GM21576 (cell line): ENCODE data around the gene ANGPTL7.
"Not testable (repeated sequence)": the region's sequence is repeated elsewhere in the genome, so short reads cannot be mapped to it uniquely, and the experiment has no call there.

ENCODE experiments used
- ATAC-seq: cut with Tn5 transposase; IDR thresholded peaks from one replicate; pipeline ENCODE4 v1.9.1; 2021; ENCODE audit warnings: mild to moderate bottlenecking, moderate library complexity; ENCODE audit not compliant: unreplicated experiment

Gene ANGPTL7

DNA sequence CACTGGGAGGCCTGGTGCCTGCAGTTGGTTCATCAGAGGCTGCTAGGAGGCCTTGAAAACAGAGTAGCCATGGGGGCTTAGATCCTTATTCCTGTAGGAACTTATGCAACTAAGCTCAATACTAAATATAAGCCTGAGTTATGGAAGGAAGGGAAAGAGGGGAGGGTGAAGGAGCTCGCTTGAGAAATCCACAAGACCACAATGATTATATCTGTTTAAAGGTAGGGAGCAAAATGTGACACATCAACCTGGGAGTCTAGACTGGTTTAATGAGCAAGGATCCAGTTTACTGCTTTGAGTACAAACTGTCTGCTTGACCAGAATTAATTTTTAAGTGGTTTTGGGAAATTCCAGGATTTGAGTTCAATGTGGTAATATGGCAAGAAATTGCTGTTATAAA, 20.4 kb upstream of the ANGPTL7 start:
- no peak for ATAC-seq

DNA sequence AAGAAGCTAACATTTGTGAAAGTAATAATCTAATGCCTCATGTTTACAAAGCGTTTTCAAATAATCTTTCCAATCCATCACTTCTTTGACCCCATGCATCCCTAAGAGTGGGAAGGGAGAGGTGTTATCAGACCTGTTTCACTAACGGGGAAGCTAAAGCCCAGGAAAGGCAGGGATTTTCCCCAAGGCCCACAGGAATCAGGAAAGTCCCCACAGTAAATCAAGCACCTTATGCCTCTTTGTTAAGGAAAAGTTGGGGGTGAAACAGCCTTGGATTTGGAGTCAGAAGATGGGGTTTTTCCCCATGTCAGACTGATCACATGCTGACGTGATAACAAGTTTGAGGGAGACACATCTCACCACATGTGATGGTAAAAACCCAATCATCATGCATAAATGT, 20.0 kb upstream of the ANGPTL7 start:
- ATAC-seq, result no peak

DNA sequence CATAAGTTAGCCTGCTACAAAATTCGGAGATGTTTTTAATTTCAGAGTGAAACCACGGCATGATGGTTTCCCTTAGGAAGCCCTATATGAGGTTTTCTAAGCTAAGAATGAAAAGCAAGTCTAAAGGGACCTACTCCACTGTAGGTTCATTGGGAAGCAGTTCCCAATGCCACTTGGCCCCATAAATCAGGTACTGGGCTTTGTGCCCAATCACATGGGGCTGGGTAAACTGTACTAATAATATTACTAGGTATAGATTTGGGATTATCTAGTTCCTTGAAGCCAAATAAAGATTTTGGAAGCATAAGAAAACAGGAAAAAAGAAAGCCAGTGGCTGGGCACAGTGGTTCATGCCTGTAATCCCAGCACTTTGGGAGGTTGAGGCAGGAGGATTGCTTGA, 19.1 kb upstream of the ANGPTL7 start:
- ATAC-seq, result no peak

DNA sequence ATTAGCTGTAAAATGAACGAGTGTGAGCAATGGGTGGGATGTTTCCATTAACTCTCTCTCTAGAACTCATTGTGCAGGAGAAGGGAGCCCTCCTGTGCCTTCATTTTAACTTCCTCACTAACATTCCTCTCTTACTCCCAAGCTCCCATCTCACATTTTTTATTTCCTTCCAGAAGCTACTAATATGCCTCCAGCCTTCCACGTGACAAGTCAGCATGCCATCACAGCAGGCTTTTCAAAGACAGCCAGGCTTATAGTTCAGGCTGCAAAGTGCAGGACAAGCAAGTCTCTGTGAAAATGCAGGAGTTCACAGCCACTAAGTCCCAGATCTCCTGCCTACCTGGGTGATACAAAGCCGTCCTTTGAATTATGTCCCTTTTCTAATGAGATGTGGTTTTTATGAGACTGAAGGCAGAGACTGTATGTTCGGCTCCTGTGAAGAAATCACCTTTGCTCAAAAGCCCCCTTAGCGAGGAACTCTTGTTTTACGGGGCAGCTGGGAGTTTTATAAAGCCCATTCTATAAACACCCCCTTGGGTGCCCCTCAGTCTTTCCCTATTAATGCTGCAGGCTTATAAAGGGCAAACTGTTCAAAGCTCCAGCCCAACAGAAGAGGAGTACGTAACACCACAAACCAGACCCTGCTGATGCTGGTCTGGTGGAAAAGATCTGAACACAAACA, 14.8 kb upstream of the ANGPTL7 start:
- no peak for ATAC-seq

DNA sequence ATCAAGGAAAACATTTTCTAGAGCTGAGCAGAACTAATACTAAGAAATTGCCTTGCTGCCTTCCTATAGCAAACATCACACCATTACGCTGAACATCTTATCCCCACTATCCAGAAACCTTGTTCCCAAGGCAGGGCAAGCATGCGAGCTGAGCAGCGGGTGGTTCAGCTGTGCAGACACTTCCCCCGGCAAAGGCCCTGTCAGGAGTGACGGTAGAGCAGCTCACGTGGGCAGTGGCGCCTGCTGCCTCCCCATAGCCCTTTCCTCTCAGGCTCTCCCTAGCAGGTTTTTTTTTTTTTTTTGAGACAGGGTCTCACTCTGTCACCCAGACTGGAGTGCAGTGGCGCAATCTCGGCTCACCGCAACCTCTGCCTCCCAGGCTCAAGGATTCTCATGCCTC, 13.7 kb upstream of the ANGPTL7 start:
- ATAC-seq, result no peak

DNA sequence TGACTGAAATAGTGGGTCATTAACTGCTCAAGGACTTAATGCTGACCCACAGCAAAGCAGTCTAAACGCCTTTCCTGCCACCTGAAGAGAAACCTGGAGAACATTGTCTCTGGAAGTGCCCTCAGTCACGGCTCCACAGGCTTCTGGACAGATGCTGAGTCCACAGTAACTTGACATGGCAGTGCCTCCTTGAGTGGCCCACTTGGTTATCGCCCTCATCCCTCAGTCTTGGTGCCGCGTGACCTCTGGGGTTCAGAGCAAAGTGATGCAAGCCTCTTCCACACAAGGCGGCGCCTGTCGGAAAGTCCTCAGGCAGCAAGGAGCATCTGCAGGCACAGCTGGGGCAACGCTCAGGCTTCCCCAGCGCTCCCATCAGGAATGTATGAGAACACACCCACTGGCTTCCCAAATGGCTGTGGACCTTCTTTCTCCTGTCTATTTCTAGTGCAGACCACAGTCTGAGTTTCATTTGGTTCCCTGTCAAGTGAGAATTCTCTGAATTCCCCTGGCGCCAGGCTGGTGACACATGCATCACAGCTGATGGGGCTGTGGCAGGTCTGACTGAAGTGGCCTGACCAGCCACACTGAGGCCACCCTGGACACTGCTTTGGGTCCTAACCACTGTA, 13.0 kb upstream of the ANGPTL7 start:
- ATAC-seq, result no peak

DNA sequence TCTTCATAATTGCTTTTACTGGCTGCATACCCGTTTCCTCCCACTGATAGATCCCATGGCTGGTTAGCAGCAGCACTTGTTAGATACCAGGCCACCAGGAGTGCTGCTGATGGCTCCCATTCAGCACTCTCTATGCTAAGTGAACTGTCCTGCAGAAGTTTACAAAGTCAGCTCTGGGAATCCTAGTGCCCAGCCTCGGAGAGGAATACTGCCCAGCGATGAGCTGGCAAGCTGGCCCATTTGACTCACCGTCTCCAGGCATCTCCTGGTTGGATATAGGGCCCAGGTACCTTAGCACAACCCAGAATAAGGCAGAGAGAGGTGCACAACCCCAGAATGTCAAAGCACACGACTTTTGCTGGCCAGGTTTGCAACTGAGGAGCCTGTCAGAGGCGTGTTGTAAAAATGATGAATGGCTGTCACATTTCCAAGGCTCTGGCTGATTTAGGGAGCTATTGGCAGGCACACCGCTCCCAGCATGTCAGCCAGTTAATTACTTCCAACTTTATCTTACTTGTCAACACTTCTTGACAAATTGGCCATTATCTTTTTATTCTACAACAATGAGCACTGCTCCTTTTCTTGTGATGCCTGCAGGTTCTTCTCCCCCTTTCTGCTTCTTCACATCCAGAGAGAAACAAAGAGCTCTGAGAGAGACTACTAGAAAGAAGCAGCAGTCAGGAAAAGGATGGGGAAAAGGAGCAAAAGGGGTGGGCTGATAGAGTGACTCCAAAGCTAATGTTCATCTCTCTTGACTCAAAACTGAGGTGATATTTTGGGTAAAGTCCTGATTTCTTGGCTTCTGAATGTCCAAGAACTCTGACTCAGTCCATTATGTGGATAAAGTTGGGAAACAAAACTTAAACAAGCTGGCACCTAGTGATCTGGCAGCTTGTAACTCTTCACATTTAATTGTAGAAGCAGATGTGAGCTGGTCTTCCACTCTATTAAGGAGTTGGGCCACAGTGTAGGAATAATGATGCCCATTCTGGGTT, 10.8 kb upstream of the ANGPTL7 start:
- no peak for ATAC-seq

DNA sequence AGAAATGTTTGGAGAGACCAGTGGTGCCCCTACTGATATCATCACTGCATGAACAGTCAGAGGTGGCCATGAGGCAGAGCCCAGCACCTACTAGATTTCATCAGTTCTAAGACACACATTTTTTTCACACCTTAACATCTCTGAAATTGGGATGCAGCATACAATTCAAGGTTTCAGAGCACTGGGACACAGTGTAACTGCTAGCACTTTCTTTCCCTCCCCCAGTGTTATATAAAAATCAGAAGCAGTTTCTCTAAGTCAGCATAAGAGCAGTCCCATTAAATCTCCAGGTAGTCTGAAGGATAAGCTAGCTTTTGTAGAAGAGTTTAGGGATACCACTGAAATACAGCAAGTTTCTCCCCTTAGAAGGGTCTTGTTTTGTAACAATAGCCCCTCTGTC, 10.0 kb upstream of the ANGPTL7 start:
- ATAC-seq, result no peak

DNA sequence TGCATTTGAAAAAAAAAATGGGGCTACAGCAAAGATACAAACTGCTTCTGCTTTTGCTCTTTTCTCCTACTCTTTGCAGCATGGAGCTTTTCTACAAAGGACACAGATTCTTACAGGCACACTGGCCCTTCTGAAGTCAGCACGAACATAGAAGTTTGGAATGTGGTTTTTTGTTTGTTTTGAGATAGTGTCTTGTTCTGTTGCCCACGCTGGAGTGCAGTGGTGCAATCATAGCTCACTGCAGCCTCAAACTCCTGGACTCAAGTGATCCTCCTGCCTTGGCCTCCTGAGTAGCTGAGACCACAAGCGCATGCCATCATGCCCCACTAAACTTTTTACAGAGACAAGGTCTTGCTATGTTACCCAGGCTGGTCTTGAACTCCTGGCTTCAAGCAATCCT, 9.4 kb upstream of the ANGPTL7 start:
- ATAC-seq, result not testable (repeated sequence)

DNA sequence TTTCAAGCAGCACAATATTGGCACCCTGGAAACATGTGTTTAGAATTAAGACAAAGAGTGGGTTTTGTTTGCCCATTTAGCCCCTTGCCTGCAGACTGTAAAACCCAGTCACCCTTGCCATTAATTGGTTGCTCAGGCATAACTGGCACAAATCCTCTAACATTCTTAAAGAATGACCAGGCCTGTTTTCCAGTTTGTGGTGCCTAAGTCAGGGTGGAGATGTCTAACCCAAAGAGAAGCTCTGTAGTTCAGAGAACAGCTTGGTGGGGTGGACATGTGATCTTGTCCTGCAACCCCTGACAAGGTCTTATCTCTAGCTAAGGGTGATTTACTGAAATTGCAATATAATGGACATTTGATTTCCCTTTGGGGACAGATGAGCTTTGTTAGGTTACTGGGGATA, 8.8 kb upstream of the ANGPTL7 start:
- no peak for ATAC-seq

DNA sequence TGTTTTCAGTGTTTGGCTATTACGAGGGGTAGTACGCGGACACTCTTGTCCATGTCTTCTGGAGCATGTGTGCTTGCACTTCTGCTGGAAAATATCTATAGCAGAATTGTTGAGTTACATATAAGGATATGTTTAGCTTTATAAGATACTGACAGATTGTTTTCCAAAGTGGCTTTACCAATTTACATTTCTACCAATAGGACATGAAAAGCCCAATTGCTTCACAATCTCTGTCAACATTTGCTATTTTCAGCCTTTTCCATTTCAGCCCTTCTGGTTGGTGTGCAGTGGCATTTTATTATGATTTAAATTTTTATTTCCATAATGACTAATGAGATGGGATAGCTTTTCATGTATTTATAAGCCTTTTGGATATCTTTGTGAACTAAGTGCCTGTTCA, 6.3 kb upstream of the ANGPTL7 start:
- ATAC-seq, result no peak

DNA sequence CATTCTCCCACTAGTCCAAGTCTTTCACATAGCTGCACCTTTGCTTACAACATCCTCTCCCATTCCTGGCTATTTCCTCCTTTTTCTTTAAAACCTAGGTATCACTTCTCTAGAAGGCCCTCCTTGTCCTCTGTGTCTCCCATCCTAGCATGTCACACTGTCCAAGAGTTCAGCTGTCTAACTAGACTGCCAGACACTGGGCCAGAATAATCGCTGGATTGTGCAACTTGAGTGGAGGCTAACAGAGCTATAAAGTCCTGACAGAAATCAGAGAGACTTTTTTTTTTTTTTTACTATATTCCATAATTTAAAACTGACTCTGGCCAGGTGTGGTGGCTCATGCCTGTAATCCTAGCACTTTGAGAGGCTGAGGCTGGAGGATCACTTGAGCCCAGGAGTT, 4.2 kb upstream of the ANGPTL7 start:
- ATAC-seq, result no peak

DNA sequence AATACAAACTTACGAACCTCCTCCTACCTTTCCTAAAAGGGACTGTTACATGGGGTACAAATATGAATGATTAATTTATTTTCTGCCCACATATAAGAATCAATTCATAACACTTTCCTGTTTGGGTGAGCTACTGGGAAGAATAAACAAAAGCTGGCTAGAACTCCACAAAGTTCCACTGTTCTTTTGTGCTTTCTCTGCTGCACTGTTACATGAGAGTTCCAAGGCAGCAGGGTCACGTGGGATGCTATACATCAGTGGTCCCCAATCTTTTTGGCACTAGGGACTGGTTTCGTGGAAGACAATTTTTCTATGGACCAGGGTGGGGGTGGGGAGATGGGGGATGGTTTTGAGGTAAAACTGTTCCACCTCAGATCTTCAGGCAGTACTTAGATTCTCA, 2.2 kb upstream of the ANGPTL7 start:
- no peak for ATAC-seq

DNA sequence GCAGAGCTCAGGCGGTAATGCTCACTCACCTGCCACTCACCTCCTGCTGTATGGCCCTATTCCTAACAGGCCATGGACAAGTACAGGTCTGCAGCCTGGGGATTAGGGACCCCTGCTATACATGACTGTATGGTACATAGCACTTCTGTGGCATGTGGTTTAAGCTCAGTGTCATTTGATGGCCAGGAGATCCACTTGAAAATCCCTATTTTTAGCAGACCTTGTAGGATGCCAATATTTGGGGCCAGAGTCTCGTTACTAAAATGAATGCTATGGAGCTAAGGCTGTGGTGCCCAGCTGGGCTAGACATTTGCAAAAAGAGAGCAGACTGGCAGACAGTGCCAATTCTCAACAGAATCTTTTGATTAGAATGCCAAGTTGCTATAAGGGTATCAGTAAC, 1.7 kb upstream of the ANGPTL7 start:
- ATAC-seq, result no peak

DNA sequence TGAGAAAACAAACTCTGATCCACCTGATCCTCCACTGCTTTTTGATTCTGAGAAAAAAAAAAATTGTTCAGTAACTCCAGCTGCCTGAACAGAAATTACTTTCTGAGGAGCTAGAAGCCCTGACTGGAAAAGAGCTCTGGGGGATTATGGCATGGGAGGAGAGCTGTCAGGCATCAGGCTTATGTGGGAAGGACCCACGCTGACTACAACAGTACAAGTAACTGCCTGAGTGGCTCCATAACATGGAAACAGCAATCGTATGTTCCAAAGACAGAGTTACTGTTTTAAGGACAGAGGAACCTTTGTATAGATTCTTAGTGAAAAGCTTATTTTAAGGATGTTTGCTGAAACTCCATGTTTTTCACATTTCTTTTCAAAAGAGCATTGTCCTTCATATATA, 1.2 kb upstream of the ANGPTL7 start:
- ATAC-seq, result no peak

DNA sequence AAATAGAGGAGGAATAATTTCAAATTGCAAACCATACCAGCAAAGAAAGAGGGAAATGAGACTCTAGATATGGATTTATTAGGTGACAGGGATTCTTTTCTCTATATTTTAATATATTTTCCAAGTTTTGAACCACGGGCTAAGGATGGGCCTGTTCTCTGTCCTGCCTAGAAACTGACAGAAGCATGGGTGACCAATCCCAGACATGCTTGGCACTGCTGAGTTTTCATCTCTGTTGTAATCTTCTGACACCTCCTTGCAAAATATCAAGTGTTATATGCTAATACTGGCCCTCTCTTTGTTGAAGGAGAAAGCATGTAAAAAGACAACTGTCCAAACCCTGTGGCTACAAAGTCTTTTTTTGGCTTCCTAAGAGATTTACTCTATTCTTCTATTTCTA, 774 bp upstream of the ANGPTL7 start:
- ATAC-seq, result no peak

DNA sequence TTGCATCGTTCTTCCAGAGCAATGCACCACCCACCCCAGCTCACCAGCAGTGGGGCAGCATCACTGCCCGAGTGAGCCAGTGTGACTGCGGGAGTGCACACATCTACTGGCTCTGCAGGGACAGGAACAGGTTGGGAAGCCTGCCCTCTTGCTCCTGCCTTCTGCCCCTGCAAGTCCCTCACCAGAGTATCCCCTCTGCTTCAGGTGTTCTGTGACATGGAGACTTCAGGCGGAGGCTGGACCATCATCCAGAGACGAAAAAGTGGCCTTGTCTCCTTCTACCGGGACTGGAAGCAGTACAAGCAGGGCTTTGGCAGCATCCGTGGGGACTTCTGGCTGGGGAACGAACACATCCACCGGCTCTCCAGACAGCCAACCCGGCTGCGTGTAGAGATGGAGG, 4.2 kb downstream of the ANGPTL7 start:
- ATAC-seq, result no peak

DNA sequence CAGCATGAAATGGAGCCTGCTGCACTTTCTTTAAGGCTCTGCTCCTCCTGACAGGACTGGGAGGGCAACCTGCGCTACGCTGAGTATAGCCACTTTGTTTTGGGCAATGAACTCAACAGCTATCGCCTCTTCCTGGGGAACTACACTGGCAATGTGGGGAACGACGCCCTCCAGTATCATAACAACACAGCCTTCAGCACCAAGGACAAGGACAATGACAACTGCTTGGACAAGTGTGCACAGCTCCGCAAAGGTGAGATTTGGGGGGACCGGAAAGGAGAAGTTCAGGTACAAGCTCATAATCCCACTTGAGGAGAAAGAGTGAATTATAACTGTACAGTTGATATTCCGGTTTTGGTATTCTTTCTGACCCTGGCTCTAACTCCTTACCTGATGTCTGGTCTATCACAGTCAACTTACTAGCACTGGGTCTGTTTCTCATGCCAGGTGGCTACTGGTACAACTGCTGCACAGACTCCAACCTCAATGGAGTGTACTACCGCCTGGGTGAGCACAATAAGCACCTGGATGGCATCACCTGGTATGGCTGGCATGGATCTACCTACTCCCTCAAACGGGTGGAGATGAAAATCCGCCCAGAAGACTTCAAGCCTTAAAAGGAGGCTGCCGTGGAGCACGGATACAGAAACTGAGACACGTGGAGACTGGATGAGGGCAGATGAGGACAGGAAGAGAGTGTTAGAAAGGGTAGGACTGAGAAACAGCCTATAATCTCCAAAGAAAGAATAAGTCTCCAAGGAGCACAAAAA, 5.4 kb downstream of the ANGPTL7 start:
- no peak for ATAC-seq

DNA sequence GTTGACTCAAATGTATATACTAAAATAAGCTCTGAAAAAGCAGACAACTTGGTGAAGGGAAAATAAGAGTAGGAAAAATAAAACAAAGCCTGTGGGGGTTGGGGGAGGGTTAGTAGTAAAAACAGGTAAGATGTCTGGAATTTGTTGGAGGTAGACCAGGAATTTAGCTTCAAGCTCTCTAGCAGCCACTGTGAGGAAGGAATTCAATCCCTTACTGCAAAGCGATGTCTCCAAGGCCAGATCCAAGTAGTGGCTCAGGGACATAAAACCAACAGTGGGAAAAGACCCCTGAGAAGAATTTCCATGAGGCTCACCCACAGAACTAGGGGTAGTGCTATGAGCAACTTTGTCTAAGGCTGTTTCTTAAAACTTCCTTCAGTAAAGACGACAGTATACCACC, 7.8 kb downstream of the ANGPTL7 start:
- ATAC-seq, result no peak

DNA sequence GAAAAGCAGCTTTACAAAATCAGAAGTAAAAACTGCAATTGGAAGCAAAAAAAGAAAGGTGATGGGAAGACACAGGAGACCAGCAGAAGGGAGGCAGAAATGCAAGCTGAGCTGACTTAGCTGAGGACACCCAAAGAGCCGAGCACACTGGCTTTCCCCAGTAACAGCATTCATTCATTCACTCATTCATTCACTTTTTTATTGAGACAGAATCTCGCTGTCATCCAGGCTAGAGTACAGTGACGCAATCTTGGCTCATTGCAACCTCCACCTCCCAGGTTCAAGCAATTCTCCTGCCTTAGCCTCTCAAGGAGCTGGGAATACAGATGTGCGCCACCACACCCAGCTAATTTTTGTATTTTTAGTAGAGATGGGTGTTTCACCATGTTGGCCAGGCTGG, 8.2 kb downstream of the ANGPTL7 start:
- ATAC-seq, result no peak

DNA sequence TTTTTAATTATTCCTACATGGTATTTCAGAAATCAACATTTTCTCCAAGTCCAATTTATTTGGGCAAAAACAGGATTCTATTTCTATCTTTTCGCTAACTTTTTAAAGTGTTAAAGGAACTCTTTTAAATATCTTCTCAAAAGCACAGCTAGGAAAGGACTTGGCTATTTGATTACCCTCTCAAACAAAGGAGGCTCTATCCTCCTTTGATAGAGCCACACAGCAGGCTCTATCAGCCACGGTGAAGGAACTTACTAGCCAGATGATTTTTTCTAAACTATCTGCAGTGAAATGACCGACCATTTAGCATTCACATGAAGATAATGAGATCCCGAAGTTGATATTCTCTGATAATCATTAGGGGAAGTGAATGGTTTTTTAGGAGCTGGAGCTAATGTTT, 9.1 kb downstream of the ANGPTL7 start:
- ATAC-seq, result no peak
